ENCODE results near the gene NMRK1.

GRCh38 chr9:75053869-75054268, 34.1 kb downstream of the NMRK1 start:
- TF ChIP-seq CTCF (IDR thresholded peaks at IDR 0.05) (no peak), POLR2A (IDR thresholded peaks at IDR 0.05) (no peak)
